ENCODE results near the gene VPS4A.
"Not testable (repeated sequence)": the region's sequence is repeated elsewhere in the genome, so short reads cannot be mapped to it uniquely, and the experiment has no call there.

VPS4A gene

DNA sequence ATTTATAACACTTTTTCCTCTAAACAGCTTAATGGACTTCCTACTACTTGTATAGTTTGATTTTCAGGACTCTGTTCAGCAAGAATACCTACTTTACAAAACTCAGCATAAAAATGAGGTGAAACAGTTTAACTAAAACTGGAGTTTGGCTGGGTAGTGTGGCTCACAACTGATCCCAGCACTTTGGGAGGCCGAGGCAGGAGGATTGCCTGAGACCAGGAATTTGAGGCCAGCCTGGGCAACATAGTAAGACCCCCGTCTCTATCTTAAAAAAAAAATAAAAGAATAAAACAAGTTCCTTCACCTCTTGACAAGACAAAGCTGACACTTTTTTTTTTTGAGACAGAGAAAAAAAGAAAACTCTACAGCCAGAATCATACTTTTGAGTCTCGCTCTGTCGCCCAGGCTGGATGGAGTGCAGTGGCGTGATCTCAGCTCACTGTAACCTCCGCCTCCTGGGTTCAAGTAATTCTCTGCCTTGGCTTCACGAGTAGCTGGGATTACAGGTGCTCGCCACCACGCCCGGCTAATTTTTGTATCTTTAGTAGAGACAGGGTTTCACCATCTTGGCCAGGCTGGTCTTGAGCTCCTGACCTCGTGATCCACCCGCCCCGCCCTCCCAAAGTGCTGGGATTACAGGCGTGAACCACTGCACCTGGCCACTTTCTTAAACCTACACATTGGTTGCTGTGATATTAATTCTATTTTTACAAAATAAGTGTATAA lies 16.6 kb downstream of the VPS4A start:
- no peak for DNase-seq (ENCODE audit: low read depth)

GRCh38 chr16:69328854-69329316 lies 17.7 kb downstream of the VPS4A start:
- DNase-seq (ENCODE audit: low read depth): no peak

DNA sequence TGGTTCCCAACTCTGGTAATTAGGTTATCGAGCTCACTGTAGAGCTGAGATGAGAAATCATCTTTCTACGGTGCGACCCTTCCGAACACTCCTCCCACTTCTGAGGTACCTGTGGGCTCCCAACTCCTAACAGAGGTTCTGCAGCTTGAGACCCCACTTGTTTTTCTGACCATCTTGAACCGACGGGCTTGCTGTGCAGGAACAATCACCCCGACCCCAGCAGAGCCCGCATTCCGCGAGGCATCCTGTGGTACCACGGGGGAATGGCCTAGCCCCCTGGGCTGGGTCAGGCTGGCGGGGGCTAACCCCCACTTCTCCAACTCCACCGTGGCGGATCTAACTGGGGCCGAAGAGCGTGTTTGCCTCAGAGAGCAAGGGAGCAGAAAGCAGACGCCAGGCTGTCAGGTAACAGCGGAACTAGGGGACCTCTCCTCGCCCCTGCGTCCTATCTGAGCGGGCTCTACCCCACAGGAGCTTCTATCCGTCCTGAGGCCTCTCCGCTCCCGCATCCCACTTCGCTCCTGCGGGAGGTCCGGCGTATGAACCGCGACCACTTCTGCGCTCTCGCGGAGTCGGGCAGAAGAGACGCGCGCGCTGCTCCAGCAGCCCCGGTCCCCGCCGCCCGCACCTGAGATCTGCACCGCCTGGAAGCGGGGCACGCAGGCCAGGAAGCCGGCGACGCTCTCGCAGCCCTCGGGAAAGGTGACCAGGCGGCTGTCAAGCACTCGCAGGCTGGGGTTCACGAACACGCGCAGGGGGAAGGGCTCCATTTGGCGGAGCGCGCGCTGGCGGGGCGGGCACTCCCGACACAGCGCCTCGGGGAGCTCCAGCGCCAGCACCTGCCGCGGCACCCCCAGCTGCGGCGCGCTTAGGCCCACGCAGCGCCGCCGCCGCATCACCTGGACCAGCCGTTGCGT lies 18.5 kb downstream of the VPS4A start:
- no peak for DNase-seq (ENCODE audit: low read depth)

DNA sequence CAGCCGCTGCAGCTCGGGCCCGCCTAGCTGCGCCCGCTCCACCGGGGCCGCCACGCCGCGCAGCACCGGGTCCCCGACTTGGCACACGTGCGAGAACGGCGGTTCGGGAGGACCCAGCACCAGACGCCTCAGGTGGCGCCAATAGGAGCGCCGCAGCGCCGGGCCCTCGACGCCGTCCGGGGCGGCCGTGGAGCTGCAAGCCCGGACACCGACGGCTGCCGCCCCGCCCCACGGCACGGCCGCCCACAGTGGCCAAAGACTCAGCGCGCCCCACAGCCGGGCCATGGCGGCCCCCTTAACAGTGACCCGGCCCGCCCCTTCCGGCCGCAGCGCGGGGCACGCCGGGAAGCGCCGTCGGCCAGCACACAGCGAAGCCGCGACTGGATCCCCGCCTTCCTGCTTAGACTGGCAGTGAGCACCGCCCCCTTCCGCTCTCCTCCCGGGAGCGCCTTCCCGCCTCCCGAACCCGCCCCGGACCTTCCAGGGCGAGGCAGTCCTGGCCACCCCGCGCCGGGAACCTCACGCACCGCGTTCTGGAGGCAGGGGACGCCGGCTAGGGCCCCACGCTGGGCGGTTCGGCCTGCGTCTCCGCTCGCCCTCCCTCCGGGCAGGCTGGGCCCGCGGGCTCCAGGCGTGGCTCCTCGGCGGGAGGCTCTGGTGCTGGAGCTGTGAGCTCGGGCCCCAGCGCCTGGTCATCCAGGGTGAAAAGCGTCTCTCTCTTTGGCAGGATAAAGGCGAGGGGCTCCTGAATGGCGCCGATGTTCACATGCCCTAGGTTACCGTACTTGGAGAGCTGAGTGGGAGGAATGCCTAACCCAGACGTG lies 19.3 kb downstream of the VPS4A start, which contains the start of gene PDF:
Gene PDF, minus strand, starts transcription at position 303 of the 824 bp plus-strand sequence. Its CDS starts 18 bp downstream, at position 285.
- peak; percentile 63 for DNase-seq (ENCODE audit: low read depth)

DNA sequence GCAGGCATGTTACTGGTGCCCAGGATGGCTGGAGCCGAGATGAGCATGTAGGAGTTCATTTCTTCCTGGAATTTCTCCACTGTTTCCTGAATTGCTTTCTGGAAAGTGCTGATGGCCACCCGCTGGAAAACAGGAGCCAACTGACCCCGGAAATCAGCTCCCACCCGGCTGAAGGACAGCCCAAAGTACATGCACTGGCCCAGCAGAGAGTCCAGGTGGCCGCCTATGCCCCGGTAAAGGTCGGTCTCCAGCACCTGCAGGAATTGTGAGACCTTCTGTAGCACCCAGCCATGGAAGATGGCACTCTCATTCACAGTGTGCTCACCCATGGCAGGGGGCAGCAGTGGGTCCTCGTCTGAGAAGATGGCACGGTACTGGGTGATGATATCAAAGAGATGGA lies 23.5 kb downstream of the VPS4A start:
- DNase-seq (ENCODE audit: low read depth): no peak

GRCh38 chr16:69338557-69339288 lies 27.6 kb downstream of the VPS4A start:
- no peak for DNase-seq (ENCODE audit: low read depth)

- peak; percentile 85 for DNase-seq (ENCODE audit: low read depth)
Observed at GRCh38 chr16:69339289-69340094, 28.3 kb downstream of the VPS4A start, which contains the start of the genes COG8 and NIP7. TSS of gene COG8 (minus strand) at chr16:69339564. CDS start at chr16:69339552, 12 bp downstream. TSS of gene NIP7 (plus strand) at chr16:69339772. CDS start at chr16:69339830, 58 bp downstream.

DNA sequence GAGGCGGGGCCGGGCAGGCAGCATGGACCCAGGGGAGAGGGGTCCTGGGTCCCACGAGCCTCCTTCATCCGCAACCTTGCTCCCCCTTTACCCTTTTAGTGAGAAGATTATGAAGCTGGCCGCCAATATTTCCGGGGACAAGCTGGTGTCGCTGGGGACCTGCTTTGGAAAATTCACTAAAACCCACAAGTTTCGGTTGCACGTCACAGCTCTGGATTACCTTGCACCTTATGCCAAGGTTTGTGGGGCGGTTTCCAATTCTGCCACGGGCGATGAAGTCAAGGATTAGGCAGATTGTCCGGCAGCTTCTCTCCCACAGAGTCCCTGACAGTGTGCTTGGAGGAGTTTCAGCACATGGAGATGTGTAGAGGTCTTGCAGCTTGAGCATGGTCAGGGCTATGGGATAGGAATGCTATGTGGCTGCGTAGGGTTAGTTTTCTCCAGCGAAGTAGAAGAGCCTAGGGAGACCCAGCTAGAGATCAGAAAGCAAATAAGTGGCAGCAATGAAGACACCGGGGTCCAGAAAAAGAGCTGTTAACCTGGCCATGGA lies 29.0 kb downstream of the VPS4A start:
- DNase-seq (ENCODE audit: low read depth): no peak

- DNase-seq (ENCODE audit: low read depth): no peak
Observed at GRCh38 chr16:69344171-69344570, 33.0 kb downstream of the VPS4A start.

DNA sequence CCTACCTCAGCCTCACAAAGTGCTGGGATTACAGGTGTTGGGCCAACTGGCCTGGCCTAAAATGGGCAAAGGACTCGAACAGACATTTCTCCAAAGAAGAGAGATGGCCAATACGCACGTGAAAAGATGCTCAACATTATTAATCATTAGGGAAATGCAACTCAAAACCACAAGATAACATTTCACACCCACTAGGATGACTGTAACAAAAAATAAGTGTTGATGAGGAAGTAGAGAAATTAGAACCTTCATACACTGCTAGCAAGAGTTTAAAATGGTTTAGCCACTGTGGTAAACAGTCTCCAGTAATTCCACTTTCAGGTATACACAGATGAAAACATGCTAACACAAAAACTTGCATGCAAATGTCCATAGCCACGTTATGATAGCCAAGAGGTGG lies 34.8 kb downstream of the VPS4A start:
- DNase-seq (ENCODE audit: low read depth): no peak

GRCh38 chr16:69346683-69347082 lies 35.5 kb downstream of the VPS4A start:
- DNase-seq (ENCODE audit: low read depth): no peak

DNA sequence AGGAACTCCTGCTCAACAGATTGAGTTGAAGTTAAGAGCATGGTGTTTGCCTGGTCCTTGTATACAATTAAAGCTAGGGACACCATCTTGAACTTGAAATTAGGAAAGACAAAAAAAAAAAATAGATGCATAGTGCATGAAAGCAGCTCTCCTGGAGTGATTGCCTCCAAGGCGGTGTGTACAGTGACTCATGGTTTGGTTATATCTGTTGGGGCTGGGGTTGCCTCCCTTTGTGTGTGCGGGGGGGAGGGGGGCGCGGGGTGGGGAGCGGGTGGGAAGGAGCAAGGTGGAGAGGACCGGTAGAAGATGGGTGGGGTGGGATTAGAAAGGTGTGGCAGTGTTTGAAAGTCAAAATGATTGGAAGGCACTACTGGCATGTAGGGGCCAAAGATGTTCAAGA lies 37.1 kb downstream of the VPS4A start:
- no peak for DNase-seq (ENCODE audit: low read depth)

- no peak for DNase-seq (ENCODE audit: low read depth)
Observed at GRCh38 chr16:69349536-69349935, 38.4 kb downstream of the VPS4A start.

GRCh38 chr16:69350536-69351133 lies 39.5 kb downstream of the VPS4A start:
- DNase-seq (ENCODE audit: low read depth): no peak

GRCh38 chr16:69351309-69352027 lies 40.3 kb downstream of the VPS4A start, which contains the start of gene TMED6:
TSS of gene TMED6 (minus strand) at chr16:69351786. CDS start at chr16:69351753, 33 bp downstream.
- no peak for DNase-seq (ENCODE audit: low read depth)

DNA sequence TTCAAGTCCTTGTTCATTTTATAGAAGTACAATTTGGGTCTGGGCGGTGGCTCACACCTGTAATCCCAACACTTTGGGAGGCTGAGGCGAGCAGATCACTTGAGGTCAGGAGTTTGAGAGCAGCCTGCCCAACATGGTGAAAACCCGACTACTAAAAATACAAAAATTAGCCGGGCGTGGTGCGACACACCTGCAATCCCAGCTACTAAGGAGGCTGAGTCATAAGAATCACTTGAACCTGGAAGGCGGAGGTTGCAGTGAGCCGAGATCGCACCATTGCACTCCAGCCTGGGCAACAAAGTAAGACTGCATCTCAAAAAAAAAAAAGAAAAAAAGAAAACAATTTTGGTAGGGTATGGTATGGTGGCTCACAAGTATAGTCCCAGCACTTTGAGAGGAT lies 48.9 kb downstream of the VPS4A start:
- DNase-seq (ENCODE audit: low read depth): not testable (repeated sequence)

GRCh38 chr16:69363281-69363717 lies 52.1 kb downstream of the VPS4A start:
- DNase-seq (ENCODE audit: low read depth): no peak

GRCh38 chr16:69364088-69364487 lies 52.9 kb downstream of the VPS4A start:
- DNase-seq (ENCODE audit: low read depth): no peak

DNA sequence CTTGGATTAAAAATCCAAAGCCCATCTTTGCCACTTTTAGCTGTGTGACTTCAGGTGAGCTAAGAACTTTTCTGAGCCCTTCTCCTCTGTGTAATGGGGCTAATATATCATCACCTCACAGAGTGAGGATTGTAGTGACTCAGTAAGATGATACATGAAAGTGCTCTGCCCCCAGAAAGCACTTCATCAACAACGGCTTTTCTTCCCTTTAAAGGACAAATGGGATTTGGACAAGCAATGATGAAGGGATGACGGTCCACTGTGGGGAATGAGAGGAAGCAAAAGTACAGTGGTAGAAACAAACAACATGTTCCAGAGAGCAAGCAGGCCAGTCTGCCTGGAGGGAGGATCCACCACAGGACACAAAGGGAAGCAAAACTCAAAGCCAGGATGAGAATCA lies 54.8 kb downstream of the VPS4A start:
- DNase-seq (ENCODE audit: low read depth): no peak
